COLO668 (cell line): ENCODE data around the gene TACR1.

Source experiments
- DNase-seq: peaks from one replicate; lab custom pipeline; 2025; ENCODE audit not compliant: unreplicated experiment; lab: John Stamatoyannopoulos, UW

The TACR1 gene

DNA sequence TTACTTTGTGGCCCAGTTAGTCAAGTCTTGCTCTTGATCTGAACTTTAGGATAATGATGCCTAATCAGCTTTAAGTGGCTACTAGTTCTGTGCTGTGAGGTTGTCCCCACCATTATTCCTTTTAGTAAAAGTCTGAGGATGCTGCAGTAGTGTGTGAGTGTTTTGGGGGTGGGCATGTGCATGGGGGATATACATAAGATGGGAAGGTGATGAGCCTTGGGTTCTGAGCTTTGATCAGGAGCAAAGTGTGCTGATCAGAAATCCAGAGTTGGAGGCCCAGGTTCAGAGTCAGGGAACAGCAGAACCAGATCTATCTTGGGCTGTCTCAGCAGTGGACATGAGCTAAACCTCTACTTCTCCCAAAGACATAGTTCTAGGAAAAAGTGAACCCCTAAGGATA is 174.1 kb downstream of the TACR1 start:
- no peak for DNase-seq

DNA sequence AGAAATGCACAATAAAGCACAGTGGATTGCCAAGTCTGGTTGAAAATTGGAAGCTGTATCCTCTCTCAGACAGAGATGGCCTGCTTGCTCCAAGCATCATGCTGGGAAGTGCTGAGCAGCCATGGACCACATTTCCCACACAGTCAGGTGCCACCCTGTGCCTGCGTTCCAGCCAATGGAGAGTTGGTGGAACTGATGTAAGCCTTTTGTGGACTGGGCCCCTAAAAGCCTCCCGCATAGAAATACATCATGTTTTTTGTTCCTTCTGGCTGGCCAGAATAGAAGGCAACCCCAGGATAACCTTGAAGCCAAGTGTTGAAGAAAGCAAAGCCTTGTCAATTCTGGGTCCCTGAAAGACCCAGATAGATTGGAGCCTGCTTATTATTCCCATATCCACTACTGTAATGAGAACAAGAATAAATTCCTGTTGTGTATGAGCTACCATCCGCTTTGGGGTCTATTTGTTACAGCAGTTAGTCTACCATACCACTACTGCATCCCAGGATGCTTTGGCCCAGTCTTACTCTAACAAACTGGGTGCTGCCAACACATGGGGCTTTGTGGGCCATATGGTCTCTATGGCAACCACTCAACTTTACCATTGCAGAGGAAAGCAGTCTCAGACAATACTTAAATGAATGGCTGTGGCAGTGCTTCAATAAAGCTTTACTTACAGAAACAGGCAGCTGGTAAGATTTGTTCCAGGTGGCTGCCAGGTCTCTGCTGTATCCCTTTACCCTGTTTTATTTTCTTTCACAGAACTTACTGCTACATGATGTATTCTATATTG is 175.5 kb downstream of the TACR1 start:
- DNase-seq = no peak

DNA sequence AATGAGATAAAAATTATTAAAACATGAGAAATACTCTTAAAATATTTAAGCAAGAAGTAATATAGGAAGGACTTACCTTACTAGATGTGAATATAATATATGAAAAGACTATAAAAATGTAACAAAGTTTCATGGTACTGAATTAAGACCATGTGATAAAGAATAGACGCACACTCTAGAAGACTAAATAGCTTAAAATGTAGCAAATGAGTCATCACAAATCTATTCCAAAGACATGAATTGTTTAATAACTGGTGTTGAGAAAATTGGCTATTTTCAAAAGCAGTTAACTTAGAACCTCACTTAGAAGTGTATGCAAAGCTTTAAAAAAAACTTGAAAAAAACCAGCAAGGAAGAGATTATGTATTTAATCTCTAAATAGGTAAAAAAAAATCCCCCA is 176.8 kb downstream of the TACR1 start:
- no peak for DNase-seq

DNA sequence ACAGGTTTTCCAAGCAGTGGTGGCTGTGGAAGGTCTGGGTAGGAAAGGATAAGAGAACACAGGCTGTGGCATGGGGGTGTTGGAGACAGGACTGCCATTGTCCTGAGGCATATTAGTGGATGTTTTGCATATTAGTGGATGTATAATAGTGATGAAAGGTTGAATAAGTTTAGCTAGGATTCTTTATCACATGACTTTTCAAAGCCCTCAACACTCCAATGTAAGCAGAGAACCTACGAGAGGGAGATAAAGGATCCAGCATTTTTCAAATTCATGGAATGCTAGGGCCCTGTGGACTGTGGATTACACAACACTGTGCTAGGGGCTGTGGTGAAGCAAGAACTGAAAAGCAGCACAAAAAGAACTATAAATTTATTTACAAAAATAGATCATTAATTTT is 177.6 kb downstream of the TACR1 start:
- no peak for DNase-seq

DNA sequence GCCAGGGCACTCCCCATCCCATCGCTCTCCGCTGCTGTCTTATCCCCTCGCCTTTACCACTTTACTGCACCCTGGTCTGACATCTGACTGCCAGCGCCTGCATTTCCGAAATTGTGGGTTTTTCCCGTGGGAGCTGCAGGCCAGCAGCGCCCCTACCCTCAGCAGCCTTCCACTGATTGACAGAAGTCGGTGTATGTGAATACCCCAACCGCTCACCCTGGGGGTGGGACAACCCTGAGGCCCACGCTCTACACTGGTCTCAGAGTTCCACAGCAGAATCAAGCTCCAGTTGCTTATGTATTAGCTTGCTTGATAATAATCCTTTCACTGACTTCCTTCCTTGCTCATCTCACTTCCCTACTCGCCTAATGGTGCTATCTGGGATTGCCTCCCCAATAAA is 178.8 kb downstream of the TACR1 start:
- no peak for DNase-seq

DNA sequence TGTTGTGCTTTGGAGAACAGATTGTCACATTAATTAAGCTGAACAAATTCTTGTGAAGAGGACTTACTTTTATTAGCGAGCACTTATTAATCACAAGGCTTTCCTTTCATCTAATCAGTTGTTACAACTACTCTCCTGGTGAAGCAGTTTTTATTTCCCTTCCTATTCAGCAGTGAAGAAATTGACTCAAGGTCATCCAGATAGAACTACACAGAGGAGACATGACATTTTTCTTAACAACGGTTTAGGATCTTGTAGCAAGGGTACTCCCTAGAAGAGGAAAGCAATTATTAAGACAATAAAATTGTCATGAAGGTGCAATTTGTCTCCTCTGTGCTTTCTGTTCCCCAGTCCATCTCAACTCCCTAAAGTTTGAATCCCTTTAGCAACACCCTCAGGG is 179.5 kb downstream of the TACR1 start:
- no peak for DNase-seq

DNA sequence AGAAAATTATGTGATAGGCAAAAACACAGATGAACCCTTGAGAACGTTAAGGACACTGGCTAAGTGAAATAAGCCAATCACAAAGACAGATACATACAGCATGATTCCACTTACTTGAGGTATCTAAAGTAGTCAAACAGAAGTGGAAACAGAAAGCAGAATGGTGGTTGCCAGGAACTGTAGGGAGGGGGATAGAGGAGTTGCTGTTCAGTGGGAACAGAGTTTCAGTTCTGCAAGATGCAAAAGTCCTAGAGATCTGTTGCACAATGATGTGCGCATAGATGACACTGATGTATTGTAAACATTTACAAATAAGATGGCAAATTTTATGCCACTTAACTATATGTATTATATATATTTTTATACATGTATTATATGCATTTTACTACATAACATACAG is 181.2 kb downstream of the TACR1 start:
- no peak for DNase-seq

DNA sequence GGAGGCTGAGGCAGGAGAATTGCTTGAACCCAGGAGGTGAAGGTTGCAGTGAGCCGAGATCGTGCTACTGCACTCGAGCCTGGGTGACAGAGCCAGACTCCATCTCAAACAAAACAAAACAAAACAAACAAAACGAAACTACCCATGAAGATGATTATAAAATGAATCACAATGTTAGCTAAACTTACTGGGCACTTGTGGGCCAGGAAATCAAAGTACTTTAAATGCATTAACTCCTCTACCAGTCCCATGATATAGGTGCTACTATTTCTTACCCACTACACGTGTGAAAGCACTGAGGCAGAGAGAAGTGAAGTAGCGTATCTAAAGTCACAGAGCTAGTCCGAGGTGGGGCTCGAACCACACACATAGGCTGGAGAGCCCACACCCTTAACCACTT is 187.2 kb downstream of the TACR1 start:
- no peak for DNase-seq

DNA sequence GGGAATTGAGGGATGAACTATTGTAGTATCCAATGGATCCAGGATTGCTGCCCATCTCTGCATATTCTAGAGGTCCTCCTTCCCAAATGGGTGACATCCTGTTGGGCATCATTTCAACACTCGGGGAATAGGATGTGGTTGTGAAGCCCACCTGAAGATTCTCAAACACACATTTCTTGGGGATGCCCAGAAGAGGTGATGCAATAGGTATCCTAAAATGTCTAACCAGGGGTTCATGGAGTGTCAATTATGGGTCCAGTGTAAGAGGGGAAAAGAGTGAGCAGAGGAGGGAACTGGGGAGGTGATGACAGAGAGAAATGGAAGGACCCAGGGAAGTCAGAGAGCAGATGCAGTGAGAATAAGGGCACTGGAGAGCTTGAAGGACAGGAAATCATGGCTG is 188.7 kb downstream of the TACR1 start:
- no peak for DNase-seq

DNA sequence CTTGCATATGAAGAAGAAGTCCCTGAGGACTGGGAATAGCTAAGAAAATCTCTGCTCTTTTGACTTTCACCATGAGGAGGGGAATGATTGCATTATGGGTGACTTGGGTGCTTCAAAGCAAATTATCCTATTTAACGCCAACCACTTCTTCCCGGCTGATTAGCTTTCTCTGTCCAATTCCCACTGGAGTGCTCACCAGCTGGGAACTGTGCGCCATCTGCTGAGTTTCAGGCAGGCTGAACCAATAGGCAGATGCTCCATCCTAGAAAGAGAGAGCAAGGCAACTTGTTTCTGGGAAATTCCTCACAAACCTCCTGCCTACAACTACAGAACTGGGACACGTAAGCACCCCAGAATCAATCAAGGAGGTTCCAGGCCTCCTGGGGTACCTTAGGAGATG is 191.5 kb downstream of the TACR1 start:
- DNase-seq = peak; percentile 20

DNA sequence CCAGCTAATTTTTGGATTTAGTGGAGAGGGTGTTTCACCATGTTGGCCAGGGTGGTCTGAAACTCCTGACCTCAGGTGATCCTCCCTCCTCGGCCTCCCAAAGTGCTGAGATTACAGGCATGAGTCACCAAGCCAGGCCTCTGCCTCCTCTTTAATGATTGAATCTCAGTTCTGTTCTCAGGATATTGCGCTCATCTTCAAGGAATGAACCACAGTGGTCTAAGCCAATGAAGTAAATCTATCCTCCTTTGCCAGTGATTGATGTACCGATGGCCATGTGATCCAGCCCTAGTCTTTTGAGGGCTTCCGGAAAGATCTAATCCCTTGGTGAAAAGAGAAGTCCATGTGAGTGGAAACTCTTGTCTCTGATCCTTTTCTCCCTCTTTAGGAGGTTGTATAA is 192.3 kb downstream of the TACR1 start:
- DNase-seq = no peak

DNA sequence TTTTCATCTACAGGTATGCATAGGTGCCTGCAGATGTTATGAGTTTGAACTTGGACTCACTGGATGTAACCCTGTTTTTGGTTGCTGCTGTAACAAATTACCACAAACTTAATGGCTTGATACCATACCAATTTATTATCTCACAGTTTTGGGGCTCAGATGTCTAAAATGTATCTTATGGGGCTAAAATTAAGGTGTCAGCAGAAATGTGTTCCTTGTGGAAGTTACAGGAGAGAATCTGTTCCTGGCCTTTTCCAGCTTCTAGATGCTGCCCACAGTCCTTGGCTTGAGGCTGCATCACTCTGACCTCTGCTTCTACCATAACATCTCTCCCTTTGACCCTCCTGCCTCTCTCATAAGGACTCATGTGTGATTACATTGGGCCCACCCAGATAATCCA is 193.3 kb downstream of the TACR1 start:
- no peak for DNase-seq

DNA sequence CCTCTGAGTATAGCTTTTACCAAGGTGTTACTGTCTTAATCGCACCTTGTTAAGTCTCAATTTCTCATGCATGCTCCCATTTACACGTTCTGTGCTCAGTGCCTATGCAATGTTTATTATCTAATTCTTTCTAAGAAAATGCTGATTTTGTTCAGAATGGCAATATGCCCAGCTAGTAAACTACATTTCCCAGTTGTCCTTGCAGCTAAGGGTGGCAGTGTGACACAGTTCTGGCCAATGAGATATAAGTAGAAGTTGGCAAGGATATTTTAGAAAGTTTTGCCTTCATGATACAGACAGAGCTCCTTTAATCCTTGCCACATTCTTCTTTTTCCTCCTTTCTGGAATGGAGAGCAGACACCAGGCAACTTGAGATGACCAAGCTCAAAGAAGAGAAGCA is 195.5 kb downstream of the TACR1 start:
- no peak for DNase-seq

DNA sequence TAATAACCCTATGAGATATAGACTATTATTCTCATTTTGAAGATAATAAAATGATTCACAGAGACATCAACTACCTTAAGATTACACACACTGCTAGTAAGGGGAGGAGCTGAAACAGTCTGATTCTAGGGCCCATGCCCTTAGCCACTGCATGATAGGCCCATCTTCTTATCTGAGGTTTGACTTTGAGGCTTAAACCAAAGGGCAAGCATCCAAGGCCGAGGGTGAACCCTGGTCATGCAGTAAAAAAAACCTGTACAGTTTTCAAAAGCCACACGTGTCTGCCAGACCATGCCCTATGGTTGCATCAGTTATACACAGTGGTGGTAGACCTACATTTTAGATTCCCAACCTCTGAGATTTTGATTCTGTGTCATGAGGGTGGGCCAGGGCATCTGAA is 196.0 kb downstream of the TACR1 start:
- no peak for DNase-seq

DNA sequence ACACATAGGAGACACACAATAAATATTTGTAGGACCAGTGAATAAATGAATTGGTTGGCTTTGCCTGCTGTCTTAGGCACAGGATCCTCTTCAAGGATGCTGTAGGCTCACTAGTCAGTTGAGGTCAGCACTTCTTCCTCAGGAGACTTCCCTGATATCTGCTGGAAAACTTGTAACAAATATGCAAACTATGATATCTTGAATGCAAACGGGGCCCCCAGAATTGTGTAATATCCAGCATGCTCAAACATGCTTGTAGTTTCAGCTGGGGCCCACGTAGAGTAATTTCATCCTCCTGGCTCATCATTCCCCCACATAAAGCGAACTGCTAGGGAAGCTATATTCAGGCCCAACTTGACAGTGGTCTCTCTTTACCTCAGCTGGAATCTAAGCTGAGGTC is 197.3 kb downstream of the TACR1 start:
- DNase-seq = no peak

DNA sequence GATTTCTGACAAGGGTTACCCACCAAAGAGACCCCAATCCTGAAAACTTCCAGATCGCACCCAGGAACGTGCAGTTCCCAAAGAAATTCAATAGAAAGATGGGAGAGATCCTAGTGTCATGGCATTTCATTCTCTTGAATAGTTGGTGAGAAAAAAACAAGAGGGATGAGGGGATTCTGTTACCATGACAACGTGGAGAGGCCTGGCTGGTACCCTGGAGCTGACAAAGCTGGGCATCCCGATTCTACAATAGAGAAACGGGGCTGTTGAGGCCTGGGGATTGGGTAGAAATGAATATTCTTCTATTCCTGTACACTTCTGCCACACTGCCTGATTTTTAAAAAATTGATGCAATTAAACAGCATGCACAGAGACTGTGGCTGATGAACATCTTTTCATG is 199.9 kb downstream of the TACR1 start:
- DNase-seq = no peak
